Muscle of back (tissue), 11 donors: ENCODE data around the gene HELB. TPM values are rescaled to one million over a fixed set of nuclear protein-coding genes. Genes with fewer than 3 reads are reported as not detected.

Experiments
- DNase-seq, 3 donors: peaks; one replicate each; pipeline versions ENCODE4 v3.0.0 to v3.0.0-alpha.2; 2013
- polyA plus RNA-seq, 10 donors: library from polyadenylated mRNA; unstranded; fragments of 120-200 nt; gene quantifications; one replicate each; pipeline ENCODE4 v1.2.1, GENCODE V29; 2013; ENCODE audit not compliant: insufficient read length in 10 of 10

The HELB gene
- polyA plus RNA-seq, 10 donors = 0.86 to 3.2 (median 2.1) TPM

- no peak for DNase-seq
These were observed 57.0 kb downstream of the HELB start for GRCh38 chr12:66359300-66359699.

- DNase-seq = no peak
These were observed 59.4 kb downstream of the HELB start for GRCh38 chr12:66361703-66362102.

GRCh38 chr12:66365718-66366490, 63.6 kb downstream of the HELB start:
- DNase-seq = no peak

- DNase-seq = no peak
These were observed 64.8 kb downstream of the HELB start for GRCh38 chr12:66367015-66367667.

- DNase-seq = no peak
These were observed 69.7 kb downstream of the HELB start for GRCh38 chr12:66371982-66372381.

DNA sequence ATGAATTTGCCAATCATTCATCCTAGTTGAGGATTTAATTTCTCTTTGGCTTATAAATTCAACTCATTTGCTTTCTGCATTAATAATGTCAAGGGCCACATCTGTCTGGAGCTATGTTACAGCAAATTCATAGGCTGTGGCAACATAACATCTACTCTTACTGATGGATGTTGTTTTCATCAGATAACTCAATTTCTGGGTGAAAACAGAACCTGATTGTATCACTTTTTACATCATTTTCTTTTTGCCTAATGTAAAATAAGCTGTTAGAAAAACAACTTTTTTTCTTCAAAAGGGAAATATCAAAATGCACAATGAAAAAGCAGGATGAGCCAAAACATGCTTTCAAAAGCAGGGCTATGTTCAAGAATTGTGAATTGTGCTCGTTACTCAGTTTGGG, 73.3 kb downstream of the HELB start:
- no peak for DNase-seq

DNA sequence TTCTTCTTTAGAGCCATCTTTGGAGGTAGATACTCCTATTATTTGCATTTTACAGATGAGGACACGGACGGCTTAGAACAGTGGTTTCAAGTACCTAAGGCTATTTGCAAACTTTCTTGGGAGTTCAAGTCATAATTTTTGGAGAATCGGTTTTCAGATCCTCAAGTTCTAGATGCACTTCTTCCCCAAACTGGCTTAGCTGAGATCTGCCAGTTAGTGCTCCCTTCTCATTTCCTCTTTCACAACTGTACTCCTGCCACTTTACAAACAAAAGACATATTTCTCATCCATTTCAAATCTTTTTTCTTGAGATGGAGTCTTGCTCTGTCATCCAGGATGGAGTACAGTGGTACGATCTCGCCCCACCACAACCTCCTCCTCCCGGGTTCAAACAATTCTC, 77.3 kb downstream of the HELB start:
- DNase-seq = no peak

DNA sequence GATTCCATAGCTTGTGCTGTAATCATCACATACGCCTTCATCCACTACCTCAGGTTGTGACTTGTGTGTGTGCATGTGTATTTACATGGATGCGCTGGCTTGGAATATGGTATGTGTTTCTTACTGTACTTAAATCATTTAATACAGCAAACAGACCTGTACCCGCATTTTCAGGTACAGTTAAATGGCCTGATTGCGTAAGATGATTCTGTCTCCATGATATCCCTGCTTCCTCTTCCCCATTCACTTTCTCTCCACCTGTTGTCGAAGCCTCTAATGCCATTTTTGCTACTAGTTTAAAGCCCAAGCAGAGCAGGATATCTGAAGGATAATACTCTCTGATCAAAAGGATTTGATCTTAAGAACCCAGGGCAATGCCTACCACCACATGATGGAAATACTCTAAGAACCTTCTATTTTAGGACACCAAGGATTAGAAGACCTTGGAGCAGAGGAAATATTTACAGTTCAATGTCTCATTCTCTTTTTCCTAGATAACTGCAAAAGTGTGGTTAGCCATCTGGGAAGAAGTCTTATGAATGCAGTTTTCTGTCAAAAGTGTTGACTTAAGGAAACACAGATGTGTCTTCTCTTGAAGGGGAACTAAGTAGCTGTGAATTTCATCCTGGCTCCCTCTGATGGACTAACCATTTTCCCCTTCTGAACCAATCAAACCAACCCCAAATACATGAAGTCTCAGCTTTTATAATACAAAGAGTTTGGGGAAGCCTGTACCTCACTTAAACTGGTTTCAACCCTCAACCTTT, 78.7 kb downstream of the HELB start:
- no peak for DNase-seq

- DNase-seq = no peak
These were observed 84.8 kb downstream of the HELB start for GRCh38 chr12:66387117-66387516.

Other genes starting within 250 kb of the HELB start
- gene LLPH, start 171.7 kb upstream of the HELB start, polyA plus RNA-seq = 10 to 100 TPM; 23.6 to 37.7 (median 29.0) TPM
- gene TMBIM4, start 132.5 kb upstream of the HELB start, polyA plus RNA-seq = 100 to 1,000 TPM in 1 of 10 donors, 10 to 100 TPM in 9; 64.7 to 101 (median 82.4) TPM
- 1 to 10 TPM; 2.7 to 8.0 (median 5.6) TPM for gene IRAK3, start 113.3 kb upstream of the HELB start, polyA plus RNA-seq